GM21529 (cell line): ENCODE data around the gene ITGB7.

Experiments used
- ATAC-seq: cut with Tn5 transposase; IDR thresholded peaks from one replicate; pipeline ENCODE4 v1.9.1; 2021; ENCODE audit not compliant: unreplicated experiment

The ITGB7 gene

DNA sequence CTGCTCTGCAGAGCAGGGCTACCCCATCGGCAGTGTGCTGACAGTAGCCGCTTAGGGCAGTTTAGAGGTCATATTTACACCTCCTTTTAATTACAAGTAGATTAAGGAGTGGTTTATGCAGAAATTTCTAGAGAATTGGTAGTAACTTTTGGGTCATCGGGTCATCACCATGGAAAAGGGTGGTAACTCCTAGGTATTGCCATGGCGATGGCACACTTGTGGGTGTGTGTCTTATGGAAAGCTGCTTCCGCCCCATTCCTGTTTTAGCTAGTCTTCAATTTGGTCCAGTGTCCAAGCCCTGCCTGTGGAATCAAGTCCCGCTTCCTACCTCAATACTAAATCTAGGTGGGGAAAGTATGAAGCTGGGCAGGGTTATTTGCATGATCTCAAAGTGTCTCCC is 56.0 kb downstream of the ITGB7 start:
- no peak for ATAC-seq

DNA sequence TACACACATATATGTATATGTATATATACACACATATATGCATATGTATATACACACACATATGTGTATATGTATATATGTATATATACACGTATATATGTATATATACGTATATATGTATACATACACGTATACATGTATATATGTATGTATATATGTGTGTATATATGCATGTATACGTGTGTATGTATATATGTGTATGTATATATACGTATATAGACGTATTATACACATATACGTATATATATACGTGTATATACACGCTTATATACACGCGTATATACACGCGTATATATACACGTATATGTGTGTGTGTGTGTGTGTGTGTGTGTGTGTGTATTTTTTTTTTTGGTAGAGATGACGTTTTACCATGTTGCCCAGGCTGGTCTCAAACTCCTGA is 59.4 kb downstream of the ITGB7 start:
- no peak for ATAC-seq

DNA sequence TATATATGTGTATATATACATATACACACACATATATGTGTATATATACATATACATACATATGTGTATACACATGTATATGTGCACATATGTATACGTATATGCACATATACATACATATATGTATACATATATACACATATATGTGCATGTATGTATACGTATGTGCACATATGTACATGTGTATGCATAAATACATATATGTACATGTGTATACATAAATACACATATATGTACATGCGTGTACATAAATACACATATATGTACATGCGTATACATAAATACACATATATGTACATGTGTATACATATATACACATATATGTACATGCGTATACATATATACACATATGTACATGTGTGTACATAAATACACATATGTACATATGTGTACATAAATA is 59.9 kb downstream of the ITGB7 start:
- ATAC-seq: no peak

DNA sequence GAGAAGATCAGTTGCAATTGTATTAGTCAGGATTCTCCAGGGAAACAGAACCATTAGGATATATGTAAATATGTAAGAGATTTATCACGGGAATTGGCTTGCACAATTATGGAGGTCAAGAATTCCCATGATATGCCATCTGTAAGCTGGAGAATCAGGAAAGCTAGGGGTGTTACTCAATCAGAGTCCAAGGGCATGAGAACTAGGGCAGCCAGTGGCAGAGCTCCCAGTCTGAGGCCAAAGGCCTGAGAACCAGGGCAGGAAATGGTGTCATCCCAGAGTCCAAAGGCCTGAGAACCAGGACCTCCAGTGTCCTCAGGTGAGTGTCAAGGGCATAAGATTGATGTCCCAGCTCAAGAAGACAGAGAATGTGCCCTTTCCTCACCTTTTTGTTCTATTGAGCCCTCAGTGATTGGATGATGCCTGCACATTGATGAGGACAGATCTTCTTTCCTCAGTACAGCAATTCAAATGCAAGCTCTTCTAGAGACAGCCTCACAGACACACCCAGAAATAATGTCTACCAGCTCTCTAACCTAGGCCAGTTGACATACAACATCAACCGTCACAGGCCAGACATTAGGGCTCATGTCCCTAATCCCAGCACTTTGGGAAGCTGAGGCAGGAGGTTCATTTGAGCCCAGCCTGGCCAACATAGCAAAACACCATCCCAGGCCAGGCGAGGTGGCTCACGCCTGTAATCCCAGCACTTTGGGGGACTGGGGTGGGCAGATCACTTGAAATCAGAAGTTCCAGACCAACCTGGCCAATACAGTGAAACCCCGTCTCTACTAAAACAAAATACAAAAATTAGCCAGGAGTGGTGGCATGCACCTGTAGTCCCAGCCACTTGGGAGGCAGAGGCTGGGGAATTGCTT is 61.4 kb downstream of the ITGB7 start:
- no peak for ATAC-seq

DNA sequence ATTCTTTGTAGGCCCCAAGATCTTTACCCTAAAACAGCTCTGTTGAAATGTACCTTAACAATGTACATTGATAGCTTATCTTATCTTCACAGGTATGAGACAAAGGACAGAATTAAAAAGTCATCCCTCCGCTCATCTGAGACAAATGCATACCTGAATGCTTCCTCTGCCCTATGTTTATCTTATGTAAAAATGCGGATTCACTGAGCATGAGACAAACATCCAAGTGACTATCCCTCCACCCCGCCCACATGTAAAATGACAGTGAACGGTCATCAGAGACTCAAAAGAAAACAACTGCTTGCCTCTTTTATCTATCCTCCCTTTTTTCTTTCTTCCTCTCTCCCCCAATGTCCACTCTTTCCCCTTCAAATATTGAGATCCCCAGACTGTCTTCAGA is 63.7 kb downstream of the ITGB7 start:
- ATAC-seq: no peak
